PC-9 (cell line): ENCODE measurements around the gene RNF166. TPM values are rescaled to one million over a fixed set of nuclear protein-coding genes. Genes with fewer than 3 reads are reported as not detected.

Experiments used
- BruUV-seq: library from RNA; stranded (reverse); fragments of 400-500 nt; replicated peaks from 2 replicates; lab custom pipeline; 2021; lab: Mats Ljungman, UMichigan
- CTCF ChIA-PET: fragments of 300-600 bp; sonication (Branson Sonifier 250); formaldehyde crosslinking; loops from one replicate; lab custom pipeline; 2022; ENCODE audit warnings: antibody characterized with exemption; lab: Charles Lee
- POLR2A ChIA-PET: fragments of 300-600 bp; sonication (Branson Sonifier 250); formaldehyde crosslinking; loops from one replicate; lab custom pipeline; 2022; ENCODE audit warnings: antibody characterized with exemption; ENCODE audit not compliant: unreplicated experiment; lab: Charles Lee
- DNase-seq, 2 experiments: peaks; one replicate each; pipeline versions ENCODE4 v3.0.0 to v3.0.0-alpha.2; 2015 to 2022; ENCODE audit warnings: mixed read lengths in 1 of 2
- H2AFZ ChIP-seq: fragments of 200-600 bp; sonication (generic); 2 replicates; pipeline ENCODE4 v1.8.1; 2017; ENCODE audit warnings: antibody characterized with exemption
- H3F3A ChIP-seq: fragments of 200-600 bp; sonication (generic); 2 replicates; pipeline ENCODE4 v1.8.1; 2017; ENCODE audit warnings: antibody characterized with exemption, mild to moderate bottlenecking, low read depth; ENCODE audit not compliant: insufficient read depth
- H3K27ac ChIP-seq: fragments of 200-600 bp; sonication (generic); 2 replicates; pipeline ENCODE4 v1.6.1; 2016; ENCODE audit warnings: mixed run types
- H3K27me3 ChIP-seq: fragments of 200-600 bp; sonication (generic); 2 replicates; pipeline ENCODE4 v1.6.1; 2016; ENCODE audit warnings: low read depth, mixed run types; ENCODE audit not compliant: insufficient read depth
- H3K36me3 ChIP-seq: fragments of 200-600 bp; sonication (generic); 2 replicates; pipeline ENCODE4 v1.6.1; 2016; ENCODE audit warnings: low read depth, mixed run types
- H3K4me1 ChIP-seq: fragments of 200-600 bp; sonication (generic); replicated peaks from 2 replicates; pipeline ENCODE4 v1.6.1; 2016; ENCODE audit warnings: mixed run types; ENCODE audit not compliant: insufficient read depth
- H3K4me2 ChIP-seq: fragments of 200-600 bp; sonication (generic); 2 replicates; pipeline ENCODE4 v1.6.1; 2017; ENCODE audit warnings: mixed run types
- H3K4me3 ChIP-seq: fragments of 200-600 bp; sonication (generic); 2 replicates; pipeline ENCODE4 v1.6.1; 2016; ENCODE audit warnings: mixed run types
- H3K79me2 ChIP-seq: fragments of 200-600 bp; sonication (generic); 2 replicates; pipeline ENCODE4 v1.6.1; 2017; ENCODE audit warnings: low read depth, mixed run types
- H3K9me2 ChIP-seq: fragments of 200-600 bp; sonication (generic); 2 replicates; pipeline ENCODE4 v1.8.1; 2017; ENCODE audit warnings: mild to moderate bottlenecking; ENCODE audit not compliant: insufficient read depth
- H3K9me3 ChIP-seq: fragments of 200-600 bp; sonication (generic); 2 replicates; pipeline ENCODE4 v1.8.1; 2016; ENCODE audit warnings: low read depth; ENCODE audit not compliant: insufficient read depth
- H4K20me1 ChIP-seq: fragments of 200-600 bp; sonication (generic); 2 replicates; pipeline ENCODE4 v1.8.1; 2017; ENCODE audit not compliant: insufficient read depth
- EZH2 ChIP-seq: fragments of 200-600 bp; sonication (generic); IDR thresholded peaks from 2 replicates; pipeline ENCODE4 v1.8.0; 2017; ENCODE audit warnings: antibody characterized with exemption, low read depth
- intact Hi-C: fragments of 100-400 bp; cut with micrococcal nuclease; formaldehyde crosslinking; loops from one replicate; pipeline ENCODE4 v1.10.0; 2022; ENCODE audit not compliant: unreplicated experiment
- total RNA-seq: library from RNA; stranded (reverse); gene quantifications from 2 replicates; pipeline ENCODE4 v1.2.3, GENCODE V29; 2021
- TF ChIP-seq, protein P1 (sequence below): fragments of 200-600 bp; sonication (generic); conservative IDR thresholded peaks from 2 replicates; pipeline ENCODE4 v1.6.1; 2017; ENCODE audit warnings: mixed run types, antibody characterized with exemption, mild to moderate bottlenecking, moderate library complexity

Gene RNF166
- total RNA-seq, 1 experiment from 2014 or later, result 29.4 TPM

DNA sequence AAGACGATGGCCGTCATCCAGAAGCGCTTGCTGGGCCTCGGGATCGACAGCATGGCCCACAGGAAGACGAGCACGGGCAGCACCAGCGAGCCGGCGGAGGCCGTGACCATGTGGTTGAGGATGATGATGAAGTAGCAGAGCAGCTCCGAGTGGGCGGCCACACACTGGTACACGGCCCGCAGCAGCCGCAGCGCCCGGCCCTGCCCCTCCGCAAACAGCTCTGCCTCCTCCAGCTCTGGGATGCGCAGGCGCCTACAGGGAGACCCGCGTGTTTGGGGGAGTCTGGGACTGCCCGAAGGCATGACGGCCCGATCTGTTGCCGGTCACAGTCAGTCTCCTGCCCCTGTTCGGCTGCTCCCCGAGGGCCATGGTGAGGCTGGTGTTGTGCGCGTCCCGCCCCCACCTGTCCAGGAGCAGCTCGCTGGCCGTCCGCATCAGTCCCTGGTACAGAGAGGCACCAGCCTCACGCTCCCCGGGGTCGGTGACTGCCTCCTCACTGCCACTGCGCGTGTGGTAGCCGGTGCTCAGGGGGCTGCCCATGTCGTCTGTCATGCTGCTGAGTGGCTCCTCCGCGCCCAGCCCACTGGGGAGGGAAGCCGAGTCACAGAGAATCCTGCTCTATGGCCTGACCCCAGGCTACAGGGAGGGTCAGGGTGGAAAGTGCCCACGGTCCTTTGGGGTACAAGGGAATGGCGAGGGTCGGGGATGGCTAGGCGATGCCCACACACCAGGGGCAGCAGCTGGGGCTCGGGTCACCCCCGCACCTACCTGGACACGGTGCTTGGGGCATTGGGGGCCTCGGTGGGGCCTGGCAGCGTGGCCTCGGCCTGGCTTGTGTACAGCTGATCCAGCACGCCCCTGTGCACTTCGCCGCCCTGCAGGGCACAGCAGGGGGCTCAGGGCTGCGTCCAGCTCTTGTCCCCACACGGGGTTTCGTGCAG is 15.9 kb upstream of the RNF166 start:
- H3K27me3 ChIP-seq, result no peaks in the 10 kb centered on the region
- H3K36me3 ChIP-seq, result 0 out of 2 replicates have a peak, but pooled peaks cover 3% of the 10 kb centered on the region
- no peak overlapping the region for H3K4me3 ChIP-seq
- H2AFZ ChIP-seq, result no peak overlapping the region
- intact Hi-C loops, result no loop called here
- H3K27ac ChIP-seq, result no peak overlapping the region
- BruUV-seq, result no TSS peak
- no peak for TF ChIP-seq EZH2
- TF ChIP-seq, protein P1, sequence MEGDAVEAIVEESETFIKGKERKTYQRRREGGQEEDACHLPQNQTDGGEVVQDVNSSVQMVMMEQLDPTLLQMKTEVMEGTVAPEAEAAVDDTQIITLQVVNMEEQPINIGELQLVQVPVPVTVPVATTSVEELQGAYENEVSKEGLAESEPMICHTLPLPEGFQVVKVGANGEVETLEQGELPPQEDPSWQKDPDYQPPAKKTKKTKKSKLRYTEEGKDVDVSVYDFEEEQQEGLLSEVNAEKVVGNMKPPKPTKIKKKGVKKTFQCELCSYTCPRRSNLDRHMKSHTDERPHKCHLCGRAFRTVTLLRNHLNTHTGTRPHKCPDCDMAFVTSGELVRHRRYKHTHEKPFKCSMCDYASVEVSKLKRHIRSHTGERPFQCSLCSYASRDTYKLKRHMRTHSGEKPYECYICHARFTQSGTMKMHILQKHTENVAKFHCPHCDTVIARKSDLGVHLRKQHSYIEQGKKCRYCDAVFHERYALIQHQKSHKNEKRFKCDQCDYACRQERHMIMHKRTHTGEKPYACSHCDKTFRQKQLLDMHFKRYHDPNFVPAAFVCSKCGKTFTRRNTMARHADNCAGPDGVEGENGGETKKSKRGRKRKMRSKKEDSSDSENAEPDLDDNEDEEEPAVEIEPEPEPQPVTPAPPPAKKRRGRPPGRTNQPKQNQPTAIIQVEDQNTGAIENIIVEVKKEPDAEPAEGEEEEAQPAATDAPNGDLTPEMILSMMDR, result no peak
- H3K79me2 ChIP-seq, result no peaks in the 10 kb centered on the region
- ChIA-PET POLR2A (interaction anchor here (0.6 kb wide), 2 partner anchors 16 to 88 kb away, joined by 3 to 5 read pairs; no protein-coding TSS in a partner anchor), CTCF (no interaction called here)
- H4K20me1 ChIP-seq, result peaks cover 7% of the 10 kb centered on the region
- H3K4me2 ChIP-seq, result no peak overlapping the region
- no peak for DNase-seq
- no peaks in the 10 kb centered on the region for H3K9me2 ChIP-seq
- H3K9me3 ChIP-seq, result no peaks in the 10 kb centered on the region
- peaks cover 12% of the 10 kb centered on the region; the same call in 1 of the 2 replicates for H3F3A ChIP-seq
- no peaks in the 10 kb centered on the region for H3K4me1 ChIP-seq

DNA sequence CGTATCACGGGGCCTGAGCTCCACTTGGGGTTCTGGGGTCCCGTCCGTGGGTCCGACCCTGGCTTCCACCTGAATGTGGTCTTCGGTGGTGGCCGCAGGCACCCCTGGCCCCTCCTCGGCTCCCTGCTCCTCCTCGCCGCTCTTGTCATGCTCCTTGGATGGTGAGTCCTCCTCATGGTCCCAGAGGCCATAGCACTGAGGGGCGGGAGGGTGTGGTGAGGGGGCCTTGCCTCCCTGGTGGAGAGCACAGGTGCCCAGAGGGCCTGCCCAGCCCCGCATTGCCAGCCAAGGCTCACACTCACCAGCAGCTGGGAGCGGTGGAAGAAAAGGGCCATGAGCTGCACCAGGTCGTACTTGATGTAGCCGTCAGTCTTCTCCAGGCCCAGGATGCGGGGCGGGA is 15.0 kb upstream of the RNF166 start:
- Histone ChIP-seq H3F3A (peaks cover 12% of the 10 kb centered on the region; the same call in 1 of the 2 replicates), H3K36me3 (peaks cover 3% of the 10 kb centered on the region; the same call in 1 of the 2 replicates), H3K9me3 (no peaks in the 10 kb centered on the region), H2AFZ (no peak overlapping the region), H3K27ac (no peak overlapping the region), H3K4me2 (no peak overlapping the region), H3K27me3 (no peaks in the 10 kb centered on the region), H3K79me2 (no peaks in the 10 kb centered on the region), H4K20me1 (peaks cover 7% of the 10 kb centered on the region), H3K9me2 (no peaks in the 10 kb centered on the region), H3K4me1 (no peaks in the 10 kb centered on the region), H3K4me3 (no peak overlapping the region)
- BruUV-seq, result no TSS peak
- POLR2A ChIA-PET, result no interaction called here
- DNase-seq, result no peak
- intact Hi-C loops, result no loop called here
- TF ChIP-seq, protein P1, result no peak
- TF ChIP-seq EZH2, result no peak
- CTCF ChIA-PET, result no interaction called here

DNA sequence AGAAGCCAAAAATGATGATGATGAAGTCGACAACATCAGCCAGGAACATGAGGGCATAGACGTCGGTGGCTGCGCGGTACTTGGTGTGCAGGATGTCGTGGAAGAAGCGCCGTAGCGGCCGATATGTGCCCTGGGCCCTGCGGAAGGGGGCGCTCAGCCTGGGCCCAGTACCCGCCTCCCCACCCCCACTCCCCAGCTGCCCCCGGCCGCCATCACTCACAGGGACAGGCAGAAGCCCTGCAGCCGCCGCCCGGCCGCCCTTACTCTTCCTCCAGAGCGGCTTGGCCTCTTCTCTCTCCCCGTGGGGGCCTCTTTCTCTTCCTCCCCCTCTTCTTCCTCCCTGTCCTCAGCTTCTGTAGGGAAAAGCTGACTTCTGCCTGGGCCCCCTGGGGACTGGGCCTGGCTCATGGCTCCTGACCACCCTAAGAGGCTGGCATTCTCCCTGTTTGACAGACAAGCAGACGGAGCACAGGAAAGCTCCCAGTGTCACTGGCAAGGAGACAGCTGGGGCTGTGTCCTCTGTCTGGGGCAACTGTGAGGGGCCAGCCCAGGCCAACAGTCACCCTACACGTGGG is 14.3 kb upstream of the RNF166 start:
- Histone ChIP-seq H3F3A (peaks cover 12% of the 10 kb centered on the region; the same call in 1 of the 2 replicates), H3K9me3 (no peaks in the 10 kb centered on the region), H3K4me1 (no peaks in the 10 kb centered on the region), H3K36me3 (peaks cover 3% of the 10 kb centered on the region; the same call in 1 of the 2 replicates), H3K27me3 (no peaks in the 10 kb centered on the region), H3K9me2 (no peaks in the 10 kb centered on the region), H3K4me3 (no peak overlapping the region), H4K20me1 (peaks cover 7% of the 10 kb centered on the region), H3K4me2 (no peak overlapping the region), H2AFZ (no peak overlapping the region), H3K27ac (no peak overlapping the region), H3K79me2 (no peaks in the 10 kb centered on the region)
- ChIA-PET CTCF (no interaction called here), POLR2A (no interaction called here)
- intact Hi-C loops, result no loop called here
- no TSS peak for BruUV-seq
- TF ChIP-seq, protein P1, result no peak
- no peak for TF ChIP-seq EZH2
- DNase-seq, result no peak
